GM19438 (cell line): ENCODE data around the gene C1orf35.

Source experiments
- ATAC-seq: cut with Tn5 transposase; IDR thresholded peaks from one replicate; pipeline ENCODE4 v1.9.1; 2021; ENCODE audit warnings: low read depth; ENCODE audit not compliant: unreplicated experiment

Gene C1orf35

DNA sequence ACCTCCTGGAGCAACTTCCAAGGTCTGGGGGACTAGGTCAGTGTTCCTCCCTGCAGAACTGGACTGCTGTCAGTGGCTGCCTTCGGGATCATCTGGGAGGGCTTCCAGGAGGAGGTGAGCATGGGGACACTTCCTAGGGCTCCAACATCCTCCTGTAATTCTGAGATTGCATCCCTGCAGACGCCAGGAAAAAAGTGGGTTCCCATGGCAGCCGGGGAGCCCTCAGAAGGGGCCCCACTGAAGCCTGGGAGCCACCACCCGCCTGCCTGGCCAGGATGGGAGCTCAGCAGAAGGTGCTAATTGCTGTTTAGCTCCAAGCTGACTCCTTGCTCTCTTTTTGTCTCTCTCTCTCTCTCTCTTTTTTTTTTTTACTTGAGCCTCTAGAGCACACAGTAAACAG is 36.7 kb downstream of the C1orf35 start:
- ATAC-seq = no peak

DNA sequence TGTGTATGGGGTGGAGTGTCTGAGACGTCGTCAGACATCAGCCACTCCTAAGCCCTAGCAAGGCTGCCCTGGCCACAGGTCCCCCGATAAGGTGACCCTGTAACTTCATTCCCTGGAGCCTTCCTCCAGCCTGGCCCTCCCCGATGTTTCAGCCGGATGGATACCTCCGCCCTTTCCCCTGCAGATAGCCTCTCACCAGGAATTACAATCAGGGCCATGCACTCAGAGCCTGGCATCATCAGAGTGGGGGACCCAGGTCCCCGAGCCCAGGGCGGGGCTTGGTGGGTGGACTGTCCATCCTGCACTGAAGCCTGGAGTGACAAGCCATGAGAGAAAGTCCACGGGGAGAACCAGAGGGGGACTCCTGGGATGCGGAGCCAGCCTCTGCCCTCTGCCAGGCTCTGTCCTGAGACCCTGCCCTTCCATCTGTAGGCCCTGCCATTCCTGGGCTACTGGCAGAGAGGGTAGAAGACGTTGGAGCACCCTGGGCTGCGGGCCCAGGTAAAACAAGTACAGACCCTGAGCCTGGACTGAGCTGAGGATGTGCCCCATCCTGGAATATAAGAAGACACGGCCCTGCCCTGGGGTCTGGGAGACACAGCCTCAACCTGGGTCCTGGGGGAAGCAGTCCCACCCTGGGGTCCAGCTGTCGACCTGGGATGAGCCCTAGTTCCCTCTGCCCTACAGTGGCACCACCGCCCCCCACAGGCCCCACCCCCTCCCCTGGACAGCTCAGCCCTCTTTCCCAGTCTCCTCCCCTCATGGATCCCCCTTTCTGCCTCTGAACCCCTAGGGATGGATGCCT is 37.4 kb downstream of the C1orf35 start:
- ATAC-seq = no peak

DNA sequence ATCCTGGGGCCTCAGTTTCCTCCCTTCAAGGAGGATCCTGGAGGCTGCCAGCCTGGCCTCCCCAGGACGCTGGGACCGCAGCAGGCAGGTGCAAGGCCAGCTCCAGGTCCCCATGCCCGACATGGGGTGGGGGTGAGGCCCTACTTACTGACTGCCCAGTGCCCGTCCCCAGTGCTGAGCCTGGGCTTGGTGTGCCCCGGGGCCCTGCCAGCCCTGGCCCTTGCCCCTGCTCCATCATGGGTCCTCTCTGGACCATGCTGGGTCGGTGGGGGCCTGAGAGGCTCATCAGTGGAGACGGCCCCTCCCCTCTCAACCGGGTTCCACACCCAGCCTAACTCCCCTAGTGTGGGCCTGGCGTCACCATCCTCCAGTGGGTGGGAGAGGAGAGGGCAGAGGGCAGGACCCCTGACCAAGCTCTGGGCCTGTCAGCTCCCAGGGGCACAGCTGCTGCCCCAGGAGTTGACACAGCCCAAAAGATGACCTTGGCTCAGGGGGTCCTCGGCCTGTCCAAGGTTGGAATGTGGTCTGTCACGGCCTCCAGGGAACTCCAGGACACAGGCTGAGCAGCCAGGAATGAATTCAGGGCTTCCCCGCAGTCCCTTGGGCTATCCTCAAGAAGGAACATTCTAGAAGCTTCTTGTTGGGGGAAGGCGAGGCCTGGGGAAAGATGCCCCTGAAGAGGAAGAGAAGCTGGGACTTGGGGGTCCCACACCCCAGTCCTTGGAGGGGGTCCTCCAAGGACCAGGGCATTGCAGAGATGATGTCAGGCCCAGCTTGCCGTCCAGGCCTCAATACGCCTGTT is 38.2 kb downstream of the C1orf35 start:
- no peak for ATAC-seq

DNA sequence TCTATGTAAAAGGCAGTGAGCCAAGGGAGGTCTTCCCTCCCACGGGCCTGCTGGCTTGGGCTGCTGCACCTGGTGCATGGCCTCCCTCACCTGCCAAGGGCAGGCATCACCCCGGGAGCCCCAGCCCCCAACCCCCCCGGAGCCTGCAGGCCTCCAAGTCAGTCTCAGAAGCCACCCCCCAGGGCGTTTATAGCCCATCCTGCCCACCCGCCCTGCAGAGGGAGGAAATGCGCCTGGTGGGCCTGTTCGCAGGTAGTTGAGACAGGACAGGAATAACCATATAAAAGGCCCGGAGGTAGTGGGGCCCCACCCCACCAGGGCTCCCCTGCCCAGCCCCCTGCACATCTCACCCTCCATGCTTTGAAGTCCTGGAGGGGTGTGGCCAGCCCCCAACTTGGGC is 38.8 kb downstream of the C1orf35 start:
- no peak for ATAC-seq

DNA sequence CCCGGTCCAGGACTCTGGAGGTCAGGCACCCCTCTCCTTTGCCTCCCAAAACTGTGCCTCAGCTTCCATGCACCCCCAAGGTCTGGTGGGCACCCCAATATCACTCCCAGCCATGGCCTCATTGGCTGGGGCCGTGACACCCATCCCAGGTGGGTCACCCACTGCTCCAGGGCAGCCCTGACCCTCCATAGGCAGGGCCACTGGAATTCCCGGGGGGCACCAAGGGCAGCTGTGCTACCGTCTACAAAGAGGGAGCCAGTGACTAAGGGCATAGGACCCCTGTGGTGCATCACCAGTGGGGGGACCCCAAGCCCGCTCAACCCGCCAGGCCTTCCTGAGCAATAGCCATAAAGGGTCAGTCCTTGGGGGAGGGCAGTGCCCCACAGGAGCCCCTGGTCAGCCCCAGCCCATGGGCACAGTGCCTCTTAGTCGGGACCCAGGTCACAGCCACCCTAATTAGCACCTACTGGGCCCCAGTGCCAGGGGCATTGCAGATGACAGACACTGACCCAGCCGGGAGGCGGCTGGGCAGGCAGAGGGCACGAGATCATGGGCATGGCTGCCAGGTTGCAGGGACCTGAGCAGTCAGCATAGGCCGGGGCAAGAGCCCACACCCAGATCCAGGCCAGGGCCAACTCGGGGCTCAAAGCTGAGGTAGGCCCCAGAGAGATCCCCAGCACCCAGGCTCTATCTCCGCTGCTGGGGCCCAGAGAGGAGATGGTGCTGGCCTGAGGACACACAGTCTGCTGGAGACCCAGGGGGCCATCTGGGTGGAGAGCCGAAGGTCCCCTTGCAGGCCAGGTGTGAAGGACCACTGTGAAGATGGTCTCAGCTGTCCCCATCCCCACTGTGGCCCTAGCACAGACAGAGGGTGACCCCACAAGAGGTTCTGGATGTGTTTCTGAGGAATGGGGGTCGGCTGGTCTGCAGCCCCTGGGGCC is 39.6 kb downstream of the C1orf35 start:
- ATAC-seq = no peak

DNA sequence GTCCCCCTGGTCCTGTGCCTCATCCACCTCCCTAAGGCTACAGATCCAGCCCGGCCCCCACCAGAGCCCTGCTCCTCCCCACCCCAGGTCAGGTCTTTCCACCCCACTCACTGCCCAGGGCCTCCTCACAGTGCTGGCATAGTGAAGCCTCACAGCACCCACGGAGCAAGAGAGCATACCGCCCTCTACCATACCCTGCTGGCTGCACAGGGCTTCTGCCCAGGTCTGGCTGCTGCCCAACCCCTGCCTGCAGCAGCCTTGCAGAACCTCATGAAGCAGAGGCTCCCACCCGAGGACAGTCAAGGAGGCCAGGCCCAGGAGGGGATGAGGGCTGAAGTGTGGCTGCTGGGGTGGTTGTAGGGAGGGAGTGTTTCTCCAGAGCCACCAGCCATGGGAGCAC is 40.3 kb downstream of the C1orf35 start:
- ATAC-seq = no peak

DNA sequence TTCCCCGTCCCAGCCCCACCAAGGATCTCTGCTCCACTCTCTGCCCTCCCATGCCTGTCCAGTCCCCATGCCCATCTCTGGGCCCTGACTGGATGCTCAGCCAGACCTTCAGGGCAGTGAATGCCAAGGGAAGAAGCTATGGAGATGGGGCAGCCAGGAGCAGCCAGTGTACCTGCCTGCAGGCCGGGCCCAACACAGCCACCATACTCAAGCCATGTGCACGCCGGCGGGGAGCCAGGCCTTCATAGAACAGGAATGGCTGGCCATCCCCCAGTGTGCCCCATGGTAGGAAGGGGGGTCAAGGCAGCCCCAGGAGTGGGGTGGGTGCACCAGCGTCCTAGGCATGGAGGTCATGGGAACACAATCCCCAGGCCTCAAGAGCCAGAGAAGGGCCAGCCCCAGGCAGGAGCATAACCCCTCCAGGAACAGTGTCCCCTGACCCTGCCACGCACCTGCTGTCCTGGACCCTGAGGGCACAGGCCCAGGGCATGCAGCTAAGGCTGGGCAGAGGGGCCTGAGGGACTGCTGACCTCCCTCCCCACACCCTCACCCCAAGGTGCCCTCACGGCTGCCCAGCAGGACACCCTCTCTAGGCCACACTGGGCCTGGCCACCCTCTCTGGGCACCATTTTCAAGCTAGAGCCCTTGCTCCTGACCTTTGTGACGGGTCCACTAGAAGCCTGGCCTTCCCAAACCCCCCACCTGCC is 40.9 kb downstream of the C1orf35 start:
- no peak for ATAC-seq

DNA sequence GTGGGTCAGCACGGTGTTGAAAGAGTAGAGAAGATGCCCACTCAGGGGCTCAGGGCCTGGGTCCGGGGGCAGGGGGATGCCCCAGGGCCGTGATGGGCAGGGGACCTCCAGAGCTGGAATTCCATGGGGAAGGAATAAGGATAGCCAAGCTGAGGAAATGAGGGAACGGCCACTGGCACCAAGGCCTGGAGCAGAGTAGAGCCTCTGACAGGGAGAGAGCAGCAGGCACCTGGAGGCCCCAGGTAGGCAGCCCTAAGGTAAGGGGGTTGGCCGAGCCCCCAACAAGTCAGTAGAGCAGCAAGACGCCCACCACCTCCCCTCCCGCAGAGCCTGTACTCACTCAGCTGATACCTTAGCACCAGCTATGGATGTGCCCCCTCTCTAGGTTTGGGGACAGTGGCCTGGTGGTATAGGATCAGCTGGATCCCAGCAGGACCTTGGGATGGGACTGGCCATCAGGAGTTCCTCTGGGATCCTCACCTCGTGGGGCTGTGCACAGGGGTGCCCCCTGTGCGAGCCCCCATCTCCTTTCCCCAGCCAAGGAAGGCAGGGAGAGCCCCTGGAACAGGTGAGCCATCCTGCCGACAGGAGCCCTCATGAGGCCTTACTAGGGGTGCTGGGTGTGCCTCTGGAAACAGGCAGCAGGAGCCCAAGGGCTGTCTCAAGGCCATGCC is 41.6 kb downstream of the C1orf35 start:
- ATAC-seq = no peak

DNA sequence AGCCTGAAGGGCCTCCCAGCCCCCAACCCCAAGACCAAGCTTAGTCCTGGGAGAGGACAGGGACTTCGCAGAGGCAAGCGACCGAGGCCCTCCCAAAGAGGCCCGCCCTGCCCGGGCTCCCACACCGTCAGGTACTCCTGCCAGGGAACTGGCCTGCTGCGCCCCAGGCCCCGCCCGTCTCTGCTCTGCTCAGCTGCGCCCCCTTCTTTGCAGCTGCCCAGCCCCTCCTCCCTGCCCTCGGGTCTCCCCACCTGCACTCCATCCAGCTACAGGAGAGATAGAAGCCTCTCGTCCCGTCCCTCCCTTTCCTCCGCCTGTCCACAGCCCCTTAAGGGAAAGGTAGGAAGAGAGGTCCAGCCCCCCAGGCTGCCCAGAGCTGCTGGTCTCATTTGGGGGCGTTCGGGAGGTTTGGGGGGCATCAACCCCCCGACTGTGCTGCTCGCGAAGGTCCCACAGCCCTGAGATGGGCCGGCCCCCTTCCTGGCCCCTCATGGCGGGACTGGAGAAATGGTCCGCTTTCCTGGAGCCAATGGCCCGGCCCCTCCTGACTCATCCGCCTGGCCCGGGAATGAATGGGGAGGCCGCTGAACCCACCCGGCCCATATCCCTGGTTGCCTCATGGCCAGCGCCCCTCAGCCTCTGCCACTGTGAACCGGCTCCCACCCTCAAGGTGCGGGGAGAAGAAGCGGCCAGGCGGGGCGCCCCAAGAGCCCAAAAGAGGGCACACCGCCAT is 42.5 kb downstream of the C1orf35 start:
- ATAC-seq = no peak

DNA sequence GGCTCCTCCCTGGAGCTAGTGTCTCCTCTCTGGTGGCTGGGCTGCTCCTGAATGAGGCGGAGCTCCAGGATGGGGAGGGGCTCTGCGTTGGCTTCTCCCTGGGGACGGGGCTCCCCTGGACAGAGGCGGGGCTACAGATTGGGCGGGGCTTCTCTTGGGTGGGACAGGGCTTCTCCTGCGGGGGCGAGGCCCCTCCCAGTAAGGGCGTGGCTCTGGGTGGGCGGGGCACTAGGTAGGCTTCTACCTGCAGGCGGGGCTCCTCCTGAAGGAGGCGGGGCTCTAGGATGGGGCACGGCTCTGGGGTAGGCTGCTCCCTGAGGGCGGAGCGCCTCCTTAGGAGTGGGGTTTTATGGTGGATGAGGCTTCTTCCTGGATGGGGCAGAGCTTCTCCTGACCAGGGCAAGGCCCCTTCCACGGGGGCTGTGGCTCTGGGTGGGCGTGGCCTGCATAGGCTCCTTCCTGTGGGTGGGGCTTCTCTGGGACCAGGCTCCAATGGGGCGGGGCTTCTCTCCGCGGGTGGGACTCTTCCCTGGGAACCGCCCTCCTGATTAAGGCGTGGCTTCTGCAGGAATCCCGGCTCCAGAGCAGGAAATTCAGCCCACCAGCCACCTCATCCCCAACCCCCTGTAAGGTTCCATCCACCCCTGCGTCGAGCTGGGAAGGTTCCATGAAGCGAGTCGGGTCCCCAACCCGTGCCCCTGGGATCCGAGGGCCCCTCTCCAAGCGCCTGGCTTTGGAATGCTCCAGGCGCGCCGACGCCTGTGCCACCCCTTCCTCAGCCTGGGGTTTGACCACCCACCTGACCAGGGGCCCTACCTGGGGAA is 43.3 kb downstream of the C1orf35 start:
- ATAC-seq = peak; percentile 64

DNA sequence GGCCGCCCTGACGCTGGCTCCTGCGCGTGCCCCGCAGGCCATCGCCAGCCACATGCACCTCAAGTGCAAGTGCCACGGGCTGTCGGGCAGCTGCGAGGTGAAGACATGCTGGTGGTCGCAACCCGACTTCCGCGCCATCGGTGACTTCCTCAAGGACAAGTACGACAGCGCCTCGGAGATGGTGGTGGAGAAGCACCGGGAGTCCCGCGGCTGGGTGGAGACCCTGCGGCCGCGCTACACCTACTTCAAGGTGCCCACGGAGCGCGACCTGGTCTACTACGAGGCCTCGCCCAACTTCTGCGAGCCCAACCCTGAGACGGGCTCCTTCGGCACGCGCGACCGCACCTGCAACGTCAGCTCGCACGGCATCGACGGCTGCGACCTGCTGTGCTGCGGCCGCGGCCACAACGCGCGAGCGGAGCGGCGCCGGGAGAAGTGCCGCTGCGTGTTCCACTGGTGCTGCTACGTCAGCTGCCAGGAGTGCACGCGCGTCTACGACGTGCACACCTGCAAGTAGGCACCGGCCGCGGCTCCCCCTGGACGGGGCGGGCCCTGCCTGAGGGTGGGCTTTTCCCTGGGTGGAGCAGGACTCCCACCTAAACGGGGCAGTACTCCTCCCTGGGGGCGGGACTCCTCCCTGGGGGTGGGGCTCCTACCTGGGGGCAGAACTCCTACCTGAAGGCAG is 44.0 kb downstream of the C1orf35 start:
- peak; percentile 28 for ATAC-seq

DNA sequence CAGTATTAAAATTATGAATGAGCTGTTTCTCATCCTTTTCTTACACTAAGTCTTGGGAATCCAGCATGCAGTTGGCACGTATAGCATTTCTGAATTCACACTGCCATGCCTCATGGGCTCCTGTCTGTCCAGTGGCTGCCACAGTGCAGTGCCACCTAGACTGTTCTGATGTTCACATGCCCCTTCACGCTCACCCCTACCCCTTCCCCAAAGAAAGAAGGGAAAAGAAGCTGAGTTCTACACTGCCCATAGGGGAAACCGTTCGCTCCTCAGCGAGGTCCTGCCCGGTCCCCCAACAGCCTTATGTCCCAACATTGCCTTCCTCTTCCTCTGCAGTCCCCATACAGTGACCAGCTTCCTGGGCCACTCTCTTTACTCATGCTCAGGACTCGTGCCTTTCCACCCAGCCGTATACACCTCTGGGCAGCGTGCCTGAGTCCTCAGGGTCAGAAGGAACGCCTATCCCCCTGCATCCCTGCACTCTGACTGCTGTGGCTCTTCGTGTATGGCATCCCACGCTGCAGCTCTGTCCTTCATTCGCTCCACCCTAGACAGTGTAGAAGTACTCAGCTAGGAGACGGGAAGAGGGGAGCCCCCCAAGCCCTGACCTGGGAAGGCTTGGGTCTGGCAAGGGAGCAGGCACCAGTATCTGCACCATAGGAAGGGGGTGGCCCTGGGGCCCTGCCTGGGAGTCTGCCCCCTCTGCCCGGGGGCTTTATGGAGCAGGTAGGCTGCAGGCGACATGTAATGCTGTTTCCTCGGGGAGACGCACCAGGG is 44.8 kb downstream of the C1orf35 start:
- no peak for ATAC-seq
